NK-92 treated with Interleukin-12 subunit alpha and Interleukin-12 subunit beta, amount 100 ng/mL, for 24 hours (cell line): ENCODE data around the gene ABCC4.

Experiments used
- DNase-seq: peaks from one replicate; lab custom pipeline; 2025; lab: John Stamatoyannopoulos, UW

ABCC4 gene

DNA sequence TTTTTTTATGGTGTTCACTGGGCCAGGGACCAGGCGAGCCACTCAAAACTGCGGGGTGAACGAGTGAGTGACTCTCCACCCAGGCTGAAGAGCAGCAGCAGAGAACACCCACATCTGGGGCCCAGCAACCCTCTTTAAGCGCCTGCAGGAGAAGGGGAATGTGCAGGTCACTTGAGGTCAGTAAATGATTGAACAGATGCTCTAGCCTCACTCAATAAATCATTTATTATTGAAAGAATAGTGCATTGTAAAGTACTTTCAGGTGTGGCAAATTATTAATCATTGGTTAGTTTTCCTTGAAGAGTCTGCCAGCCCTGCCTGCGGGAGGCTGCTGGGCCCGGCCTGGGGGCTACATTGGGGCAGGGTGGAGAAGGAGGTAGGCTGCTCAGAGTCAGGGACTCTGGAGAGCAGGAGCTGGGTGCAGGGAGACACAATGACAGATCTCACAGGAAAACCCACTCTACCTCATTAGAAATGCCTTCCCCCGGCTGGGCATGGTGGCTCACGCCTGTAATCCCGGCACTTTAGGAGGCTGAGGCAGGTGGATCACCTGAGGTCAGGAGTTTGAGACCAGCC lies 42.5 kb downstream of the ABCC4 start:
- DNase-seq, result no peak

DNA sequence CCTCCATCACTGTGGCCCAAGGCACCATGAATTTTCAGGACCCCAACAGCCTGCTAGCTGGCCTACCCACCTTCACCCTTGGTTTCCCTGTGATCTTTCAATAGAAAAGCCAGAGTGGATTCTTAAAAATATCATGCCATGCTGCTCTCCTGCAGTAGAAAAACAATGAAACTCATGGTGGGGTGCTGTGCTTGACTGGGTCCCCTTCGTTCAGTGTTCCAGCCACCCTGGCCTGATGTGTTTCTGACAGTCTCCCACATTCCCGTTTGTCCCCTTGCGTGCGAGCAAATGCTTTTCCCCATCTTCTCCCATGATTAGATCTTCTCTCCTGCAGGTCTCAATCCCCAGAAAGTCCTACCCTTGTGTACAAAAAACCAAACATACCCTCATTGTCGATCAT lies 43.2 kb downstream of the ABCC4 start:
- no peak for DNase-seq

GRCh38 chr13:95256091-95256490 lies 45.2 kb downstream of the ABCC4 start:
- no peak for DNase-seq

GRCh38 chr13:95255072-95255732 lies 46.0 kb downstream of the ABCC4 start:
- DNase-seq, result no peak

DNA sequence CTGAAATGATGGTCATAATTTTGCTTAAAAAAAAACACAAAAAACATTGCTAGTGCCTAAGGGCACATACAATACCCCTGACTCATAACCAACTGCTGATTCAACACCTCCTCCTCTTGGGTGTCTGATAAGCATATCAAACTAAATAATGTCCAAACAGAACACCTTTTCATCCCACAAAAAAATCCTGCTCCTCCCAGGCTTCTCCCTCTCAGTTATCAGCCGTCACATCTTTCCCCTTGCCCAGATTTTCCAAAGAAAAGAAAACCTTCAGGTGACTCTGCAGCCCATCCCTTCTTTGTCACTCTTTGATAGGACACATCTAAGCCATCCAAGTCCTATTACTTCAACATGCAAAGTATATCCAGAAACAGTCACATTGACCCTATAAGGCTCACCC lies 46.9 kb downstream of the ABCC4 start:
- DNase-seq, result no peak

DNA sequence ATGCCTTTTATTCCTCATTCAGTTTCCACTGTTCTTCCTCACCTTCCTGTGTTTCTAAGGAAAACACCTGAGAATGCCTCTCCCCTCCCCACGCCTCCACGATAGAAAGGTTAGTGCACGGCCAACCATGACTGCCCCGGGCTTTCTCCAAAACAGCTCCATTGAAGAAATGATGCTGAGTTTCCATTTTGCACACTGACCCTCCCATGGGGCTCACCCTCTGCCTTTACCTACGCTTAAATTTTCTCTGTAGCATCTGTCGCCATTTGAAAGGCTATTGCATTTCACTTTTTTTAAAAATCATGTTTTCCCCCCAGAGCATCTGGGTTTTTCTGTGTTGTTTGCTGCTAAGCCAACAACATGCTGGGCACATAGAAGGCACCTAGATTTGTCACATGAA lies 48.2 kb downstream of the ABCC4 start:
- DNase-seq, result no peak

DNA sequence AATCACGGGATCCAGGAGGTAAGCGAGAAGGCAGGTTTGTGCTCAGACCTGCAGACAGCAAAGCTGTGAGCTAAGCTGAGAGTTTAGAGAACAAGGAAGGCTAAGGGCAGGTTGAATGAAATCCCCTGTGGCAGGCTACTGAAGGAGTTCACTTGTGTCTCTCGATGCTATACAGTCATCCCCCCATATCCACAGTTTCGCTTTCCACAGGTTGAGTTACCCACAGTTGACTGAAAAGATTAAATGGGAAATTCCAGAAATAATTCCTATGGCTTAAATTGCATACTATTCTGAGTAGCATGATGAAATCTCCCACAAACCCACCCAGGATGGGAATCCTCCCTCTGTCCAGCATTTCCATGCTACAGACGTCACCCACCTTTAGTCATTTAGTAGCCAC lies 49.6 kb downstream of the ABCC4 start:
- no peak for DNase-seq

GRCh38 chr13:95250961-95251360 lies 50.3 kb downstream of the ABCC4 start:
- no peak for DNase-seq

GRCh38 chr13:95248953-95249352 lies 52.3 kb downstream of the ABCC4 start:
- DNase-seq, result no peak

GRCh38 chr13:95247852-95248251 lies 53.4 kb downstream of the ABCC4 start:
- DNase-seq, result no peak

DNA sequence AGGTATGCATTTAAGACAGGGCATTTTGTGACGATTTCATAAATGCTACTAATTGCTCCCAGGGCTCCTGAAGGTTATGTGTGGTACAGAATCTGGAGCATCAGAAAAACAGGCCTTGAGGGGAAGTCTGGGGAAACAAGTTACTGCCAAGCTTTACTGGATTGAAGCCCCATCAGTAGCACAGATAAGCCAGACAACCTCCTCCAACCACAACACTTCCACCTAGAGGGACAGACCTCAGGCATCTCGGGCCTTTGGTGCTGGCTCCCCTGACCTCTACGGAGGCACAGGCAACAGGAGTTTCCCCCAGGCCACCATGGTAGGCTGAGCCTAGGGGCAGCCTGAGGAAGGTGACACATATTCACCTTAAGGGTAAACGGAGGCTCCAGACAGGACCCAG lies 54.1 kb downstream of the ABCC4 start:
- no peak for DNase-seq

DNA sequence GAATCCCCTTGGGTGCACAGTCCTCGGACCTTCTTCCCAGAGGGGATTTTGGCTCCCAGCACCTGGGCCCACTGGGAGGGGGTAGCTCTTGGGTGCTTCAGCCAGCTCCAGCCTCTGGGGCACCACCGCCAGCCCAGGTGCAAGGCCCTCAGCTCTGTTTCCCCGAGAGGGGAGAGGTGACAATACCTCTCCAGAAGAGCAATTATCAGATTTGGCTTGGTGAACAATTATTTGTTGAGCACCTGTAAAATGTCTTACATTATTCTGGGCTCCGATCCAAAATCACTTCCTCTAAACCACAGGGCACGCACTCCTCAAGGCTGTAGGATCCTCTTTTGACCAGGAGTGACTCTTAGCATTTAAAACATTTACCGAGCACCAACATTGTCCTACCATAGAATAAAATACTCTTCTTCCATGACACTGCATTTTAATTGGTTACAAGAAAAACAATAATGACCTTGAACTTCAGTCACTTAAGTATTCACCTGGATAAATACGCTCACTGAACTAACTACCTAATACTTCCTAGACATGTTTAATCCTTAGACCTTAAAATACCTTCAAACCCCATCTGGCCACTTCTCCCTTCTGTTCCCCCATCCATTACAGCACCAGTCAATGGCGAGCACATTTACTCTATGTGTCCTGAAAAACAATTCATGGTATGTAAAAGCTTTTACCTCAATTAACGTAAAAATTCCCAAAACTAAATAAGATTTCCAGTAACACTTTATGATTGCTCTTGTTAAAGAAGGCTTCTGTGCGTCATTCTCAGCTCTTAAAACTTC lies 54.8 kb downstream of the ABCC4 start:
- no peak for DNase-seq

GRCh38 chr13:95245071-95245470 lies 56.2 kb downstream of the ABCC4 start:
- no peak for DNase-seq

GRCh38 chr13:95243207-95243606 lies 58.0 kb downstream of the ABCC4 start:
- DNase-seq, result no peak

DNA sequence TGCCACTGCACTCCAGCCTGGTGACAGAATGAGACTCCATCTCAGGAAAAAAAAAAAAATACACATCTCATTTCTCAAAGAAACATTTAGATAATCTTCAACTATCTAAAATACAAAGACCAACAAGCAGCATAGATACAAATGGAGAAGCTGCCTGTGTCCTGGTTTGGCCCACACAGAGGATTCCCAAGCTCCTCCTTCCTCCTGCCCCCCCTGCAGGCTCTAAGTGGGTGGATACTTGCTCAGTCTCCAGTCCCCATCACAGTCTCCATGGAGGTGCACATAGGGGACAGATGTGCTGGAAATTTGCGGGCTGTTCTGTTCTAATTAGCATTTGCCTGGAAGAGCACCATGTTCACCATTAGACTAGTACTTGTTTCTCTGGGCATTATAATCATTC lies 59.9 kb downstream of the ABCC4 start:
- no peak for DNase-seq

GRCh38 chr13:95239283-95239682 lies 62.0 kb downstream of the ABCC4 start:
- no peak for DNase-seq

DNA sequence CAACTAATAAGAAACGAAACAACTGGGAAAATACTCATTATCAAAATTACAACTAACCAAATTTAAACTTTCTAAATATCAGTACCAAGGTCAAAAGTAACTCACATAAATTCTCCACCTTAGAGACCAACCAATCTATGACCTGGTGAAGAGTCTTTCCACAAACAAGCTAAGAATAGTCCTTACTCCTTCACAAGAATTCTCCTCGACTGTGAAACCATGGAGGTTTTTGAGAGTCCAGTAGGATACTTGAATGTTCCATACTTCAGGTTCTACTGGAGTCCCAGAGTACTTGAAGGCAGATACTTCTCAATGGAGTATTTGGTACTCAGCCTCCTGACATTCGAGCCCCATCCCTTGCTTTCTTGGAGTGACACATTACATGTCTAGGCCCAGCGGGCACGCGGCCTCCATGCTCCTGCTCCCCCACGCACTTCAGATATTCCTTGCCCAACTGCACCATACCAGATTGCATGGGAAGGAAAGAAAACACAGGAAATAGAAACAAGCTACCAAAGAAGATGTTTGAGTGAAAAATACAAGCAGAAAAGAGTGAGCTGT lies 63.9 kb downstream of the ABCC4 start:
- no peak for DNase-seq

DNA sequence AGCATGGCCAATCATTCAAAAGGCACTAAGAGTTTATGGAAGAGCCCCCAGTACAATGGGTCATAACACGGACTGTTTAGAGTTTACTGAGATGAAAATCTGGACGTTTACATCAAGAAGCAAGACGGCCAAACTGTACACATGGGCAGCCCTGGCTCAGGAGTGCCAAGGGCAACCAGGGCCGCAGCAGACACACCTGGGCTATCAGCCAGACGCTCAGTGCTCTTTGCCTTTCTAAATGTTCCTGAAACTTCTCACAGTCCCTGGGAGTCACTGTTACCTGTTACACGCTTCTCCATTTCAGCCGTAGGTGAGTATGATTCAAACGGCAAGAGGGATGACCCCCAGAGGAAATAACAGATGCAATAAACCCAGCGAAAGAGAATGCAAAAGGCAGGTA lies 64.5 kb downstream of the ABCC4 start:
- no peak for DNase-seq

- no peak for DNase-seq
Measured at GRCh38 chr13:95235974-95236373, 65.3 kb downstream of the ABCC4 start.

GRCh38 chr13:95235199-95235756 lies 66.0 kb downstream of the ABCC4 start:
- no peak for DNase-seq

GRCh38 chr13:95234242-95234641 lies 67.0 kb downstream of the ABCC4 start:
- DNase-seq, result no peak

DNA sequence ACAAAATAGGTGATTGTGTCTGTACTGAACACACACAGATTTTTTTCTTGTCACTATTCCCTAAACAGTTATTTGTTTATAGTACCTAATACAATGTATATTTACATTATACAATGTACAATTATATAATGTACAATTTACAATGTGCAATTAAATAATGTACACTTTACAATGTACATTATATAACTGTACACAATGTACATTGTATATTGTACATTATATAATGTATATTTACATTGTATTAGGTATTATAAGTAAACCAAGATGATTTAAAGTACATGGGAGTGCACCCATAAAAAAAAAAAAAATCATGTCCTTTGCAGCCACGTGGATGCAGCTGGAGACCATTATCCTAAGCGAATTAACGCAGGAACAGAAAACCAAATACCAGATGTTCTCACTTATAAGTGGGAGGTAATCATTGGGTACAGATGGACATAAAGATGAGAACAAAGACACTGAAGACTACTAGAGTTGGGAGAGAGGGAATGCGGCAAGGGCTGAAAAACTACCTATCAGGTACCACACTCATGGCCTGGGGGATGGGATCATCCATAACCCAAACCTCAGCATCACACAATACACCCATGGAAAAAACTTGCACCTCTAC lies 68.1 kb downstream of the ABCC4 start:
- no peak for DNase-seq
